SK-N-MC (cell line): ENCODE measurements around the gene WTIP.

Experiments
- DNase-seq: peaks from one replicate; pipeline ENCODE4 v3.0.0-alpha.2; 2011; ENCODE audit warnings: low read depth, low spot score
- H3K27ac ChIP-seq: fragments of 200-600 bp; sonication (generic); 2 replicates; pipeline ENCODE4 v1.5.1; 2016; ENCODE audit warnings: mixed run types
- H3K36me3 ChIP-seq: fragments of 200-600 bp; sonication (generic); 2 replicates; pipeline ENCODE4 v1.6.1; 2017; ENCODE audit warnings: antibody characterized with exemption, low read length, mixed read lengths; ENCODE audit not compliant: insufficient read depth
- H3K4me3 ChIP-seq: fragments of 200-600 bp; sonication (generic); 2 replicates; pipeline ENCODE4 v1.5.1; 2016
- H3K9ac ChIP-seq: fragments of 200-600 bp; sonication (generic); 2 replicates; pipeline ENCODE4 v1.8.0; 2017; ENCODE audit warnings: mixed run types, mixed read lengths; ENCODE audit not compliant: insufficient read length
- H3K9me3 ChIP-seq: fragments of 200-600 bp; sonication (generic); 2 replicates; pipeline ENCODE4 v1.6.1; 2017; ENCODE audit warnings: low read depth, mild to moderate bottlenecking, antibody characterized with exemption, low read length, moderate library complexity, mixed read lengths
- EZH2 ChIP-seq: fragments of 200-600 bp; sonication (generic); IDR thresholded peaks from one replicate; pipeline ENCODE4 v1.6.1; 2017; ENCODE audit warnings: antibody characterized with exemption
- FOXP2 ChIP-seq: optimal IDR thresholded peaks from 2 replicates; pipeline ENCODE3; 2011; ENCODE audit warnings: mild to moderate bottlenecking, moderate library complexity; ENCODE audit not compliant: insufficient read depth; ENCODE audit errors: extremely low read length, control extremely low read depth
- POLR2AphosphoS5 ChIP-seq: IDR thresholded peaks from 2 replicates; pipeline ENCODE4 v1.6.1; 2012; ENCODE audit warnings: mild to moderate bottlenecking, low read depth, low read length, borderline replicate concordance

Gene WTIP

GRCh38 chr19:34485831-34486230 is 4.3 kb downstream of the WTIP start:
- TF ChIP-seq EZH2 (no peak), FOXP2 (no peak), POLR2AphosphoS5 (no peak)
- H3K9ac ChIP-seq: no peak overlapping the region

DNA sequence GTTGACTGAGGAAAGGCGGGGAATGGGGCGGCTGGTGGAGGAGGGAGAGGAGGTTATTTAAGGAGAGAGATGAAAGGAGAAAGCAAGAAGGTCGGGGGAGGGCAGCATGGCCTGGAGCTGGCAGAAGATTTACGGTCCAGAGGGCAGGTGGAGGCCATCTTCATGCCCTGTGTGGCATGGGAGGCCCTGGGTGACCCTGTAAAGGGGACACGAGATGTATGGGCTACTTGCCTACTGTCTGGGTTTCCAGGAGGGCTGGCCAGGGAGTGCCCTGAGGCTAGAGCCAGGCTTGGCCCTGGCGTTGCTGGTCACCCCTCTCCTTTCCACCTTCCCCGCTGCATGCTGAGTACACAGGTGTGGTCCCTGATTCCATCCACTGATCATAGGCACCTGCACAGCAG is 6.1 kb downstream of the WTIP start:
- Histone ChIP-seq H3K9me3 (no peaks in the 10 kb centered on the region), H3K27ac (no peak overlapping the region), H3K4me3 (no peak overlapping the region), H3K36me3 (no peaks in the 10 kb centered on the region), H3K9ac (no peak overlapping the region)
- TF ChIP-seq POLR2AphosphoS5 (no peak), EZH2 (no peak), FOXP2 (no peak)
- no peak for DNase-seq

More at GRCh38 chr19:34485831-34486230, 4.3 kb downstream of the WTIP start:
- Histone ChIP-seq H3K27ac (no peak overlapping the region), H3K9me3 (no peaks in the 10 kb centered on the region), H3K4me3 (no peak overlapping the region), H3K36me3 (no peaks in the 10 kb centered on the region)
- no peak for DNase-seq

DNA sequence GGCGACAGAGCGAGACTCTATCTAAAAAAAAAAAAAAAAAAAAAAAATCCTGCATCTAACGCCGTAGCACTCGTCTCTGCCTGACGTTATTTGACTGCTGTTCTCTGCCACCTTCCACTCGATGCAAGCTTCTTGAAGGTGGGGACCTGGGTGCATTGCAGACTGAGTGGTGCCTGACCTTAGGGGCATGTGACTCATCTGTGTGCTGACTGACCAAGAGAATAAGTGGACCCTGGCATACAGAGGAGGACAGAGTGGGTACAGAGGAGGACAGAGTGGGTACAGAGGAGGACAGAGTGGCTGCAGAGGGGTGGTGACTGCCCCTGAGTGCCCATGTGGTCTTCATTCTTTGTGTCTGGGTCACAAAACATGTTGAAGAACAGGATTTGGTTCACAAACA is 7.6 kb downstream of the WTIP start:
- Histone ChIP-seq H3K36me3 (no peaks in the 10 kb centered on the region), H3K9ac (no peak overlapping the region), H3K4me3 (no peak overlapping the region), H3K27ac (no peak overlapping the region), H3K9me3 (no peaks in the 10 kb centered on the region)
- TF ChIP-seq POLR2AphosphoS5 (no peak), FOXP2 (no peak), EZH2 (no peak)
- no peak for DNase-seq

- H3K9me3 ChIP-seq: no peaks in the 10 kb centered on the region
- H3K4me3 ChIP-seq: no peak overlapping the region
- no peak overlapping the region for H3K9ac ChIP-seq
- TF ChIP-seq FOXP2 (no peak), EZH2 (no peak), POLR2AphosphoS5 (no peak)
- no peak for DNase-seq
- H3K36me3 ChIP-seq: no peaks in the 10 kb centered on the region
- H3K27ac ChIP-seq: no peak overlapping the region
Measured at GRCh38 chr19:34490141-34490766, 8.7 kb downstream of the WTIP start.

GRCh38 chr19:34493038-34493648 is 11.6 kb downstream of the WTIP start:
- Histone ChIP-seq H3K4me3 (no peak overlapping the region), H3K27ac (no peak overlapping the region), H3K9ac (no peak overlapping the region), H3K36me3 (no peaks in the 10 kb centered on the region), H3K9me3 (no peaks in the 10 kb centered on the region)
- DNase-seq: no peak
- TF ChIP-seq POLR2AphosphoS5 (no peak), EZH2 (no peak), FOXP2 (no peak)

GRCh38 chr19:34493649-34494044 is 12.1 kb downstream of the WTIP start:
- Histone ChIP-seq H3K36me3 (no peaks in the 10 kb centered on the region), H3K9me3 (no peaks in the 10 kb centered on the region), H3K27ac (no peak overlapping the region), H3K4me3 (no peak overlapping the region), H3K9ac (no peak overlapping the region)
- TF ChIP-seq EZH2 (no peak), FOXP2 (no peak), POLR2AphosphoS5 (no peak)
- DNase-seq: no peak

GRCh38 chr19:34494601-34495000 is 13.0 kb downstream of the WTIP start:
- DNase-seq: no peak
- H3K9me3 ChIP-seq: no peaks in the 10 kb centered on the region
- no peak overlapping the region for H3K9ac ChIP-seq
- no peak for TF ChIP-seq EZH2
- no peak for TF ChIP-seq FOXP2
- no peak for TF ChIP-seq POLR2AphosphoS5
- H3K36me3 ChIP-seq: no peaks in the 10 kb centered on the region
- H3K4me3 ChIP-seq: no peak overlapping the region
- no peak overlapping the region for H3K27ac ChIP-seq

GRCh38 chr19:34495416-34495815 is 13.9 kb downstream of the WTIP start:
- Histone ChIP-seq H3K36me3 (no peaks in the 10 kb centered on the region), H3K27ac (no peak overlapping the region), H3K4me3 (no peak overlapping the region), H3K9me3 (no peaks in the 10 kb centered on the region), H3K9ac (no peak overlapping the region)
- no peak for DNase-seq
- TF ChIP-seq FOXP2: no peak
- TF ChIP-seq EZH2: no peak
- no peak for TF ChIP-seq POLR2AphosphoS5

- no peak overlapping the region for H3K27ac ChIP-seq
- no peak for DNase-seq
Measured at GRCh38 chr19:34497112-34497805, 15.7 kb downstream of the WTIP start.

More at GRCh38 chr19:34497112-34497805, 15.7 kb downstream of the WTIP start:
- no peak for TF ChIP-seq EZH2
- no peak for TF ChIP-seq POLR2AphosphoS5
- TF ChIP-seq FOXP2: no peak
- Histone ChIP-seq H3K9ac (no peak overlapping the region), H3K36me3 (no peaks in the 10 kb centered on the region), H3K4me3 (no peak overlapping the region), H3K9me3 (no peaks in the 10 kb centered on the region)
